Smooth muscle cell of the brain vasculature (primary cell): Measurements from ENCODE around the gene BMP8B.
"Not testable (repeated sequence)": the region's sequence is repeated elsewhere in the genome, so short reads cannot be mapped to it uniquely, and the experiment has no call there.

Experiments used
- DNase-seq: peaks from one replicate; pipeline ENCODE4 v3.0.0-alpha.2; 2012; ENCODE audit warnings: low read depth, low spot score

BMP8B gene

GRCh38 chr1:39816415-39817090 is 27.9 kb upstream of the BMP8B start:
- peak; percentile 18 for DNase-seq

GRCh38 chr1:39812913-39813312 is 24.2 kb upstream of the BMP8B start:
- DNase-seq: no peak

GRCh38 chr1:39808784-39809517 is 20.3 kb upstream of the BMP8B start:
- no peak for DNase-seq

GRCh38 chr1:39805385-39805784 is 16.7 kb upstream of the BMP8B start:
- no peak for DNase-seq

- no peak for DNase-seq
Measured at GRCh38 chr1:39802496-39803260, 14.0 kb upstream of the BMP8B start.

GRCh38 chr1:39800471-39800835 is 11.8 kb upstream of the BMP8B start:
- DNase-seq: no peak

- no peak for DNase-seq
Measured at GRCh38 chr1:39799770-39800470, 11.3 kb upstream of the BMP8B start.

GRCh38 chr1:39798859-39799769 is 10.4 kb upstream of the BMP8B start:
- not testable (repeated sequence) for DNase-seq

GRCh38 chr1:39795651-39796050 is 7.0 kb upstream of the BMP8B start:
- DNase-seq: no peak

- no peak for DNase-seq
Measured at GRCh38 chr1:39791838-39792237, 3.2 kb upstream of the BMP8B start.

GRCh38 chr1:39789571-39790110 is 976 bp upstream of the BMP8B start:
- DNase-seq: no peak

GRCh38 chr1:39788426-39788757 is 273 bp downstream of the BMP8B start:
- DNase-seq: no peak

GRCh38 chr1:39787964-39788363 is 701 bp downstream of the BMP8B start:
- not testable (repeated sequence) for DNase-seq

GRCh38 chr1:39787468-39787867 is 1.2 kb downstream of the BMP8B start:
- DNase-seq: no peak

GRCh38 chr1:39787108-39787375 is 1.6 kb downstream of the BMP8B start:
- DNase-seq: not testable (repeated sequence)

GRCh38 chr1:39786303-39787107 is 2.2 kb downstream of the BMP8B start:
- not testable (repeated sequence) for DNase-seq

- DNase-seq: not testable (repeated sequence)
Measured at GRCh38 chr1:39782685-39783084, 6.0 kb downstream of the BMP8B start.

GRCh38 chr1:39782103-39782502 is 6.6 kb downstream of the BMP8B start:
- DNase-seq: no peak

GRCh38 chr1:39781349-39781715 is 7.3 kb downstream of the BMP8B start:
- no peak for DNase-seq

- no peak for DNase-seq
Measured at GRCh38 chr1:39779821-39780220, 8.8 kb downstream of the BMP8B start.
